GM21723 (cell line): ENCODE data around the gene MRFAP1L1.

Experiments used
- ATAC-seq: cut with Tn5 transposase; IDR thresholded peaks from one replicate; pipeline ENCODE4 v1.9.1; 2021; ENCODE audit warnings: mild to moderate bottlenecking, moderate library complexity; ENCODE audit not compliant: unreplicated experiment

The MRFAP1L1 gene

DNA sequence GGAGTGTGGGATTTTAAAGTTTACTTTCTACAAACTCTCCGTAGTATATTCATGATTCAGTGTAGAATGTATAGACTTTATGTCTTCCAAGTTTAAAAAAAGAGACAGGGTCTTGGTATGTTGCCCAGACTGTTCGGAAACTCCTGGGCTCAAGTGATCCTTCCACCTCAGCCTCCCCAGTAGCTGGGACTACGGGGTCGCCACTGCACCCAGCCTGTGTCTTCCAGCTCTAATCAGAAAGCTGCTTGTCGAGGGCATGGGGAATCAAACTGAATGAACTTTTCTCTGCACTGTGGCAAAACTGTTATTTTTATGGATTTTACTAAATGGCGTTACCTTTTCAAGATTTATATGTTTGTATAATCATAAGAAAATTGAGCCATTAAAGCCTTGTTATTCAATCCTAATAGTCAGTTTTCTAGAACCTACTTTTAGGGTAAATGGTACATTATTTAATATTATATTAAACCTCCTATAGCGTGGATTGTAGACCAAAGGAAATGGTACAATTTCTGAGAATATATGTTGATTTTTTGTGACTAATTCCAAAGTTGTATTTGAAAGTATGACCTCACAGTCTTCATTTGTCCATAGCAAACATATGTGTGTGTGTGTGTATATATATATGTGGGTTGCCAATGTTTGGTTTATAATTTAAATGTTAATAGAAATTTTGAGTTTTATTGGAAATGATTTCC, 7.4 kb upstream of the MRFAP1L1 start:
- no peak for ATAC-seq

DNA sequence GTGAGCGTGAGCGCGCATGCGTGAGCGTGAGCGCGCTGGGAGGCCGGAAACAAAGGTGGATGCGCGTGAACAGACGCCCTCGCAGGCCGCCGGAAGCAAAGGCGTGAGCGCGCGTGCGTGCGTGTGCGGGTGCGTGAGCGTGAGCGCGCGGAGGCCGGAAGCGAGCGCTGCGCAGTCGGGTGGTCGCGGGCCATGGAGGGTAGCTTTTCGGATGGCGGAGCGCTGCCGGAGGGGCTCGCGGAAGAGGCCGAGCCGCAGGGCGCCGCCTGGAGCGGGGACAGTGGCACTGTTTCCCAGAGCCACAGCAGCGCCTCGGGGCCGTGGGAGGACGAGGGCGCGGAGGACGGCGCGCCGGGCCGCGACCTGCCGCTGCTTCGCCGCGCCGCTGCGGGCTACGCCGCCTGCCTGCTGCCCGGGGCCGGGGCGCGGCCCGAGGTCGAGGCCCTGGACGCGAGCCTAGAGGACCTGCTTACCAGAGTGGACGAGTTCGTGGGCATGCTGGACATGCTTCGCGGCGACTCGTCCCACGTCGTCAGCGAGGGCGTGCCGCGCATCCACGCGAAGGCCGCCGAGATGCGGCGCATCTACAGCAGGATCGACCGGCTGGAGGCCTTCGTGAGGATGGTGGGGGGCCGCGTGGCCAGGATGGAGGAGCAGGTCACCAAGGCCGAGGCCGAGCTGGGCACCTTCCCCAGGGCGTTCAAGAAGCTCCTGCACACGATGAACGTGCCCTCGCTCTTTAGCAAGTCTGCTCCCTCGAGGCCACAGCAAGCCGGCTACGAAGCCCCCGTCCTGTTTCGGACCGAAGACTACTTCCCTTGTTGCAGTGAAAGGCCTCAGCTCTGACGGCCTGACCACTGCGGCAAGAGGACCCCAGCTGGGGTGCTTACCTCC, 6.6 kb upstream of the MRFAP1L1 start, which contains the start of gene BLOC1S4:
TSS of gene BLOC1S4 (plus strand) at position 157 of the 894 bp plus-strand sequence. CDS start at position 193, 36 bp downstream.
- peak; percentile 79 for ATAC-seq

DNA sequence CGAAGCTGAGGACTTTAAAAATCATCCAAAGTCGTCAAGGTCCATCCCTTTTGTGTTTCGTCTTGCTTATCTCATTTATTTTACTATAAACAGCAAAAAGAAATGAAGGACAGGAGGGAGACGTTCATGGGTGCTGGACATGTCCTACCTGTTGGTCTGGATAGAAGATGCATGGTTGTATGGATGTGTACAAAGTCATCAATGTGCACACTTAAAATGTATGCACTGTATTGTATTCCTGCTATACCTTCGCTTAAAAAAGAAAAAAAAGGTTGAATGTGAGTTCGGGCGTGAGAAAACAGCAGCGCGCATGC, 6.0 kb upstream of the MRFAP1L1 start:
- ATAC-seq = peak; percentile 6

DNA sequence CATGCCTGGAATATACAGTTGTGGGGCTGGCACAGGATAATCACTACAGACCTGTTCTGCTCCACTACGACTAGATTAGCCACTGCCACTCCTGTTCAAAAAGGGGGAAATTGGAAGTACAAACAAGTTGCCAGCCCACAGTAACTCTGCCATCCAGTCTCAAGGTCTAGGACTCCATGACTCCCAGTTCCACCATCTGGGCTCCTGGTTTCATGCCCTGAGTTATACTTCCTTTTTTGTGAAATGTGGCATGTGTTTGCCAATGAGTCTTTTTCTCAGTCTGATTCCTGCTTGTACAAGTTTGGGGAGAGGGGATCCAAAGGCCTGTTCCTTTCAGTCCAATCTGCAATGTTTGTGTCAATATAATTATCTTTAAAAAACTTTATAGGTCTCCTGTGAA, 5.3 kb upstream of the MRFAP1L1 start:
- ATAC-seq = no peak

DNA sequence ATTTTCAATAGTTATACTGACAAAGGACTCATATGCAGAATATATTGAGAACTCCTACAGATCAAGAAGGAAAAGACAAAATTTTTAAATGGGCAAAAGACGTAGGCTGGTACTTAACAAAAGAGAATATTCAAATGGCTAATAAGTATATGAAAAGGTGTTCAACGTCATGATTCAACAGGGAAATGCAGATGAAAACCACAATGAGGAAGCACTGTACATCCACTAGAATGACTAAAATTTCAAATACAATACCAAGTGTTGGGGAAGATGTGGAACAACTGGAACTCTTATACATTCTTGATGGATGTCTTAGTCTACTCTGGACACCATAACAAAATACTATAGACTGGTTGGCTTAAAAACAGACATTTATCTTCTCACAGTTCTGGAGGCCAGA, 1.3 kb upstream of the MRFAP1L1 start:
- no peak for ATAC-seq

DNA sequence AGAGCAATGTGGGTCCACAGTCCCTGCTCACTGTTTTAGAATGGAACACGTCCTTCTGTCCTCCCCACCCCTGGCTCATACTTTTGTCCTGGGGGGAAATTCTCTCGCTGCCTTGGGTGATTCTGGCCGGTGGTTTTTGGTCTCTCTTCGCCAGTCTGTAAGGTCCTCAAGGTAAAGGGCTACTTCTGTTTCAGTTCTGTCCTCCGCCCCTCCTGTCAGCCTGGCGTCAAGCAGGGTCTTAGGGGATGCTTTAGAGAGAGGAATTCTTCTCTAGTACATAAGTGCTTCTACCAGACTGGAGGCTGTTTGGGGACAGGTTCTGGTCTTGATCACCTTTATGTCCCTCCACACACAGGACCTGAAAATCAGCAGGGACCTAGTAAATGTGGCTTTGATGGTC, 617 bp upstream of the MRFAP1L1 start:
- peak; percentile 9 for ATAC-seq

DNA sequence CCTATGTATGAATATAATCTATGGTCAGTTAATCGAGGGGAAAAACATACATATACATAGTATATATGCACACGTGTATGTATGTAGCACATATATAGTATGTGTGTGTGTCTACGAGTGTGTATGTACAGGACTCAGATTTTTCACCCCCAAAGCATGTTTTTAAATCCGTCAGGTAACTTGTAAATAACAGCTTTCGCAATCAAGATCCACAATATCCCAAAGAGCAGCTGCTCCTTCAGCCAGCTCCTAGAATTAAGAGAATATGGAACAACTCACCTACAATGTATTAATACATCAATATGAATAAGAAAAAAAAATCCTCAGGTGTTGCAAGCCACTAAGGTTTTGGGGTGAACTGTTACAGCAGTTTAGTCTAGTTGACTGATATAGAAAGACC, 3.5 kb downstream of the MRFAP1L1 start:
- ATAC-seq = no peak

DNA sequence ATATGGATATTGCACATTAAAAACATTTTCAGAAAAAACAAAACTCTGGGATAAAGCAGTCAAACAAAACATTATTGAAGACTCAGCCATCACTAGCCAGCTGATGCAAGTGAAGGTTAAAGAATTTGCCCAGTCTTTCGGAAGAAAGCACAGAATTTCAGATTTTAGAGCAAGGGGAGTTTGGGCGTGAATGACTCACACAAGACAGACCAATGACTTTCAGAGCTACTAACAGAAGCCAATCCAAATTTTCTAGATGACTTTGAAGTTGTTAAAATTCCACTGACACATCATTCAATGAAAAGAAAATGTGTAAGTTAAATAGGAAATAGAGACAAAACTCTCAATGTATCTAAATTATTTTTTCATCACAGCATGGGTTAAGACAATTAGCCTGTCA, 4.0 kb downstream of the MRFAP1L1 start:
- no peak for ATAC-seq

DNA sequence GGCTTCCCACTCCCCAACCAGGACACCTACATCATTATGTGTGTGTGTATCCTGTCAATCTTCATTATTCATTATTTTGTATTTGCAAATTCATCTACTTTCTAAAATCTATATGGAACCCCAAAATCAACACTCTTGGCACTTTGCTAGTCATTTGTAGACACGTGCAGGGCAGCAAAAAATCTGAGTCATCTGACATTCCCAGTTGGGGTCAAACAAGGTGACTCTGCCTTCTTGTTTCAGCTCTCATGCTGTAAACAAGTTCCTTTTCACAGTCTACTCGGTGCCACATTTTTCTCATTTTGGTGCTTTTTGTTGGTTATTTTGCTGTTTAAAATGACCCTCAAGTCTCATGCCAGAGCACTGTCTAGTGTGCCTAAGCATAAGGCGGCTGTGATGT, 5.9 kb downstream of the MRFAP1L1 start:
- ATAC-seq = no peak

DNA sequence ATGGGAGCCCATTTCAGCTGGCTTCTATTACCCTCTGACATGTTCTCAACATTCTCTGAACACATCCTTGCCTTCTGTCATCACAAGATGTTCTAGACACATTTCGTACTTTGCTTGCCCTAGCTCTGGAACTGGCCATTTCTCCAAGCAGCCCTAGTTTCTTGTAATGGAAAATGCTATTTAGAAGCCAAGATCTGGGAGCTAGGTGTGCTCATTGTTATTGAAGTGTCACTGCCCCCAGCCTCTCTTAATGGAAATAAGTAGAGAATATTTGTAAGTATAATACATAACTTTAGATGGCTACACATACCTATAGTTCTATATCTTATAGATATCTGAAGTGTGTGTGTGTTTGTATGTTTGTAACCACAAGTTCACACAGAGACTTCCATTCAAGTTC, 6.9 kb downstream of the MRFAP1L1 start:
- no peak for ATAC-seq

DNA sequence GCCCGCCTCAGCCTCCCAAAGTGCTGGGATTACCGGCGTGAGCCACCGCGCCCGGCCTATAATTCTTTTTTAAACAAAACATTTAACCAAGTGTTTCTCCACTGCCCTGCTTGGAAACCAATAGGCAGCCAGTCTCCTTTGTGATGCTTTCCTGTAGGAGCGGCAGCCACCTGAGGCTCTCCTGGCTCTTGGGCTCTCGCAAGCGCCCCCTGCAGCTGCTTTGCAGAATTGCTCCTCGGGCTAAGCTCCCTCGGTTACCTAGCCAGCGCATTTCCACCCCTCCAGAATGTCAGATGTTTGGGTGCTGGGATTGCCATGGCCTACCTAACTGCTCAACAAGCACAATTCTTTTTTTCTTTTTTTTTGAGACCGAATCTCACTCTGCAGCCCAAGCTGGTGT, 8.3 kb downstream of the MRFAP1L1 start:
- no peak for ATAC-seq

DNA sequence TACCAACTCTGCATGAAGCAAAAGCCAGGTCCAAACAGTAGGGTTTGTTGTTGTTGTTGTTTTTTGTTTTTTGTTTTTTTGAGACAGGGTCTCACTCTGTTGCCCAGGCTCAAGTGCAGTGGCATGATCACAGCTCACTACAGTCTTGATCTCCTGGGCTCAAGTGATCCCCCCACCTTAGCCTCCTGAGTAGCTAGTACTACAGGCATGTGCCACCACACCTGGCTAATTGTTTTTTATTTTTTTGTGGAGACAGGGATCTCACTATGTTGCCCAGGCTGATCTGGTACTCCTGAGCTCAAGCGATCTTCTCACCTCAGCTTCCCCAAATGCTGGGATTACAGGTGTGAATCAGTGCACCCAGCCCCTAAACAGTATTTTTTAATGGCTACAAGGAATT, 9.8 kb downstream of the MRFAP1L1 start:
- ATAC-seq = no peak

DNA sequence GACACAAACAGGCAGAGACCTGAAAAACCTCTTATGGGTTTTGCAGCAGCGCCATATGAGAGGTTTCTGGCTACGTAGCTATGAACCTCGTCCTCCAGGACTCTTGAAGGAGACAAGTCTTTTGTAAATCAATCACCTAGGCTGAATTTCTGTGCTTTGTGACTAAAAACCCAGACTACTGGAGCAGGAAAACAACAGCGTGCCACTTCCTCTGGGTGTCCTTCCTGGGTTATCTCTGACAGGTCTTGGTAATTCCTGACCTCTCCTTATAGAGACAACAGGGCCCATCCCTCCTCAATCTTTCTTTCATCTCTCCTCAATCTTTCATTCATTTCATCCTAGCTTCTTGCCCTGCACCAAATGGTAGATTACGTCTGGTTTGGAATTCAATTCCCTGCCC, 10.3 kb downstream of the MRFAP1L1 start:
- ATAC-seq = no peak

DNA sequence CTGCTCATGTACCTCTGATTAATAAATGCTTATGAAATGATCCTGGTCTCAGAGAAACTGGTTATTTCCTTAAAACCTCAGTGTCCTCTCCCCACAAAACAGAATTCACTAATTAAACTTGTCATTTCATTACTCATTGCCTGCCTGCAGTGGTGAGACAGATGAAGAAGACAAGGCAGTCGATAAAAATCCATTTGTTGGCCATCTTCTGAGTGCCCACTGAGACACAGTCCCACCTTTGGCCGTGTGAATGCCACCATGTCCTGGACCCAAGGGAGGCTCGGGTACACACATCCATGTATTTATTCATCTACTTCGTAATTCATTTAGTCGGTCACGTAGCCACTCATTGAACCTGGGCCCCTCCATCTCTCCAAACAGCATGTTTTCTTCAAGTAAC, 12.5 kb downstream of the MRFAP1L1 start:
- no peak for ATAC-seq

DNA sequence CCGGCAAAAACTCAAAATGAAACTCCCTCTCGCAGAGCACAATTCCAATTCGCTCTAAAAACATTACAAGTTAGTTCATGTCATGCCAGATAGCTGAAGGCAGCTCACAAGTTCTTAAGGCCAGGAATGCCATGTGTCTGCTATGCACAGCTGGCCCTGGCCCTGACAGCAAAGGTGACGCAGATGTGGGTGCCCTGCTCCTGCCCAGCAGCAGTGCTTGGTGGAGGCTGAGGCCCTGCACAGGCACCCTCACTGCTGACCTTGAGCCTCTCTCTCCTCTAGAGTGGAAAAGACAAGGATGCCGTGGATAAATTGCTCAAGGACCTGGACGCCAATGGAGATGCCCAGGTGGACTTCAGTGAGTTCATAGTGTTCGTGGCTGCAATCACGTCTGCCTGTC, 13.1 kb downstream of the MRFAP1L1 start:
- no peak for ATAC-seq

DNA sequence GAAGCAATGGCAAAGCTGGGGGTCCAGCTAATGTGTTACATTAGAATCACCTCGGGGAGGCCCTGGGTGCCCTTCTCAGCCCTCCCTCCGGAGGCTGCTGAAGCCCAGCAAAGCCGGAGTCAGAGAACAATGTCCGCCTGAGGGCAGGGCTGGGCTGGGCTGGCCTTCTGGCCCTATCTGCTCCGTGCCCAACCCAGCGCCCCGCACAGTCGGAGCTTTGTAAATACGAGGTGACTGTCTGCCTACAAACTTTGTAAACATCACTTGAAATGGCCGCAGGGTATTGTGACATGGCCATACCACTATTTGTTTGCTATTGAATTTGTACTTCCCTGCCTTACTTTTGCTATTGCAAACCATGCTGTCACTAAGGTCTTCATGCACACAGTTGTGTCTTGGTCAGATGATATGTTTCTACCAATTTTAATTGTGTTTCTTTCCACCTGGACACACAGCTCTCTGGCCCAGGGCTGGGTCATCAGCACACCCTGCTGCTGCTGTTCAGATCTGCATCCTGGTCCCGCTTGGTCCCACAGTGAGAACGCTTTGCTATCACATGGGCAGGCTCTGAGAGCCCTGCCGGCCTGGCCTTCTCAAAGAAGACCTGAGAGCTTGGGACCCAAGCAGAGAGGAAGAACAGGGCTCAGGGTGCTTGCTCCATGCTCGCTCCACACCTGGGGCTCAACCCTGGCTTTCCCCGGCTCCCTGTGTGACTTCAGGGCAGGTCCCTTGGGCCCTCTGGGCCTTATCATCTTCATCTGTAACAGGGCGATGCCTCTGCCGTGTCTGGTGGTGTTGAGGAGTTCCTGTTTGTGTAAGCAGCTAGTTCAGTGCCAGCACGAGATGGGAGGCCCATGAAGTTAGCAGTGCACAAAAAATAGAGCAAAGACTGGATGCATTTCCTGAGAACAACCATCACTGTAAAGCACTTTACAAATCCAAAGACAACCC, 13.7 kb downstream of the MRFAP1L1 start:
- no peak for ATAC-seq

DNA sequence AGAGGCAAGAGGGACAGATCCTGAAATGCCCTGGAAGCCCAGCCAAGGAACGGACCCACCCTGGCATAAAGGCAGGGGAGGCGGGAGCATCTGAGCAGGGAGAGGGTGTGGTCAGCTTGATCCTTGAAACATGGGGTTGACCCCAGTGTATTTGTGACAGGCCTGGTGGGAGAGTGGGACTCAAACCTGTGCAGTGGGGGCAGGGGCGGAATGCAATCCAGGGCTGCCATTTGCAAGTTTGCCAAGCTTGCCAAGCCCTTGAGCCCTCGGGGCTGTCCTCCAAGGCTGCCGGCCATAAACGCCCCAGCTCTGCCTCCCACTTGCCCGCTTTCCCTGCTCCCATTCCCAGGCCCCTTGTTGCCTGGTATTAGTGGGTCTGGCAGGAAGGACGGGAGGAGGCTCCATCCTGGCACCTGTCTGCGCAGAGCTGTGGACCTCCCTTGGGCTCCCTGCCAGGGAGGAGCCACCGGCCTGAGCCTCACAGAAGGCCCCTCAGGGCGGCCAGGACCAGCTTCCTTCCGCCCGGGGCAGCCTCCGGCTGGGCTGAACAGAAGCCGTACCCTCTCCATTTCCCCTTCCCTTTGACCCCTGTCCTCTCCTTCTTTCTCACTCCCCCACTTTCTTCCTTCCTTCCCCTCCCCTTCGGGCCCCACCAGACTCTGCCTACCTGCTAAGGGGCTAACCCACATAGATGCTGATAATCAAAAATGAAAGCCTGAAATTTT, 15.3 kb downstream of the MRFAP1L1 start:
- no peak for ATAC-seq

DNA sequence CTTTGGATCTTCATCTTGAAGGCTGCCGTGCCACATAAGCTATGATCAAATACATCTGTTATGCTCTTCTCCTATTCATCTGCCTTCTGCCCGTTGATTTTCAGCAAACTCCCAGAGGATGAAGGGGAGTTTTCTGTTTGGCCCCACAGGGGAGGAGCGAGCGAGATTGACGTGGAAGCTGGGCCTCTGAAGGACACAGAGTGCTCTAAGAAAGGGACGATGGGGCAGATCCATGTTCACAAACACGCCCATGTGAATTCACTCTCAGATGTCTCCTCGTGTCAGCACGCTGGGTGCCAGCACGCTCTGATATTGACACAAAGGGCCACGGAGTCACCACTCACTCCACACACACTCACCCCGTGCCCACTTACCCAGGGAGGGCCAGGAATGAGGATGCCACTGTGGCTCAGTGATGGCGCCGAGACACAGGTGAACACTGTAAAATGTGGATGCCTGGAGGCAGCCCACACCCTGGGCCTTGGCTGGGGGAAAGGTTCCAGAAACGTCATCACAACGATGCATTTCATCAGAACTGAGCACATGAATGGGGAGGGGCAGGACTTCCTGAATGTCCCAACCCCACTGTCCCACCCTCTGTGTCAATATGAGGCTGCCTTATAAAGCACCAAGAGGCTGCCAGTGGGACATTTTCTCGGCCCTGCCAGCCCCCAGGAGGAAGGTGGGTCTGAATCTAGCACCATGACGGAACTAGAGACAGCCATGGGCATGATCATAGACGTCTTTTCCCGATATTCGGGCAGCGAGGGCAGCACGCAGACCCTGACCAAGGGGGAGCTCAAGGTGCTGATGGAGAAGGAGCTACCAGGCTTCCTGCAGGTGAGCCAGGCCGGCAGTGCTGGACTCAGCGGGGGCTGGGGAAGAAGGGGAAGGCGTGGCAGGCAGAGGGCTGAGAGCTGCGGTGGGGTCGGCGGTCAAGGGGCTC, 16.2 kb downstream of the MRFAP1L1 start, which contains the start of gene S100P:
TSS of gene S100P (plus strand) at position 648 of the 946 bp plus-strand sequence. CDS start at position 703, 55 bp downstream.
- ATAC-seq = no peak

DNA sequence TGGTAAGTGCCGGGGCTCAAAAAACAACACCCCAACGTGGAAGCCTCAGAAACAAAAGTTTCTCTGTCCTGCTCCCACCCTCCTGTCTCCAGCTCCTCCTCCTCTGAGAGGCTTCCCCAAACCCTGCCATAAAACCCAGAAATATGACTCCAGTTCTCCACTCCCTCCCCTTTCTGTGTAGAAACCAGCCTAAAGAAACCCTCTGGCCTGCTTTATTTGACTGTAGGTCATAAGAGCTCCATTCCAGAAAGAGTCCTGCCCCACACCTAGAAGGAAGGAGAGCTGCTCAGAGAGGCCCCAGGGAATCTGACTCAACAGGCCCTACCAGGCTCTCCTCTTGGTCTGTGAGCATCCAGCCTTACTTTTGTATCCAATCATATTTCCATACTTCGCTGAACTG, 16.9 kb downstream of the MRFAP1L1 start:
- ATAC-seq = no peak
